Cardiac muscle cell (in vitro differentiated cells and primary cell): ENCODE results near the gene CENPX. TPM values are rescaled to one million over a fixed set of nuclear protein-coding genes. Genes with fewer than 3 reads are reported as not detected.
A peak's percentile ranks its signal among the peaks of the same experiment; 100 is the strongest.

ENCODE experiments used
- DNase-seq, 2 donors: peaks; one replicate each; pipeline versions ENCODE4 v3.0.0 to v3.0.0-alpha.2; 2010 to 2017; ENCODE audit warnings: low read depth in 1 of 2, low spot score in 1 of 2
- H3K27ac ChIP-seq: fragments of 200-600 bp; sonication (generic); 2 replicates; pipeline ENCODE4 v1.5.1; 2016
- H3K27me3 ChIP-seq: fragments of 200-600 bp; sonication (generic); 2 replicates; pipeline ENCODE4 v1.6.0; 2016; ENCODE audit warnings: control low read depth
- H3K36me3 ChIP-seq: fragments of 200-600 bp; sonication (generic); 2 replicates; pipeline ENCODE4 v1.5.1; 2016; ENCODE audit warnings: control low read depth
- H3K4me1 ChIP-seq: fragments of 200-600 bp; sonication (generic); 2 replicates; pipeline ENCODE4 v1.8.1; 2017; ENCODE audit warnings: low read depth, mild to moderate bottlenecking, mixed run types
- H3K4me3 ChIP-seq: fragments of 200-600 bp; sonication (generic); 2 replicates; pipeline ENCODE4 v1.5.1; 2016; ENCODE audit warnings: mild to moderate bottlenecking
- H3K9me3 ChIP-seq: fragments of 200-600 bp; sonication (generic); 2 replicates; pipeline ENCODE4 v1.5.1; 2017; ENCODE audit warnings: low read depth, mild to moderate bottlenecking, control low read depth
- CTCF ChIP-seq: IDR thresholded peaks from 2 replicates; pipeline ENCODE4 v1.5.1; 2012; ENCODE audit warnings: low read depth, mild to moderate bottlenecking, low read length
- polyA plus RNA-seq: library from polyadenylated mRNA; unstranded; fragments of >200 nt; fragmentation: Nextera tagmentation; extraction: Ambion mirVana; gene quantifications from 2 replicates; pipeline ENCODE4 v1.2.1, GENCODE V29; 2016
- total RNA-seq: library from RNA; depleted of rRNA; stranded (reverse); fragments of >200 nt; gene quantifications from 2 replicates; pipeline ENCODE4 v1.2.3, GENCODE V29; 2016

CENPX gene
- total and polyA plus RNA-seq, 2 experiments from 2014 or later, result 82.9 to 129 TPM

DNA sequence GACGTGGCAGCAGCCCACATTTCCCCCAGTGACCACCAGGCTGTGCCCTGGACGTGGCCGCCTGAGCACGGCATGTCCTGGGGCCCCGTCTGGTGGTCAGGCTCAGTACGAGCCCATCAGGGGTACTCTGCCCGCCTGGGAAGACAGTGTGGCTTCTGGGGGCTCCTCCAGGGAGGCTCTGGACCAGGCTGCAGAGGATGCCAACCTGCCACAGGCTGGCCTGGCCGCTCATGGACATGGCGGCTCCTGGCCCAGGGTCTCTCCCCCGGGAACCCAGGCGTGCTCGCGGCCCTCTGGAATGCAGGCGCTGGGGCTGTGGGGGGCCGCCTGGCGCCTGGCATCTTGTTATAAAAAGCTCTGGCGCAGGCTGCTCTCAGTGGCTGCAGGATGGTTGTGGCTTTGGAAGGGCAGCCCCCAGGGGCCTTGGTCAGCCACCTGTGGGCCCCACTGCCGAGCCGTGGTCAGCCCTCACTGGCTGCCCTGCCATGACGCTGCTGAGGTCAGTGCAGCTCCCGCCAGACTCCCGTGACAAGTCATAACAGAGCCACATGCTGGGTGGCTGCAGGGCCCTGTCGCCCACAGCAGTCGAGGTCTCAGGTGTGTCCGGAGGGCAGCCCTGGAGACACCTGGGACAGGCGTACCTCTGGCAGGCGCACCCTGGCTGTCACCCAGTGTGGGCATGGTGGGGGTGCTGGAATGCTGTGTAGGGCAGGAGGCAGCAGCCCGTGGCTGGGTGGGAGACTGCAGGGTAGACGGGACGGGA is 15.0 kb downstream of the CENPX start:
- no peak for TF ChIP-seq CTCF
- Histone ChIP-seq H3K27me3 (no peaks in the 10 kb centered on the region), H3K4me3 (no peak overlapping the region), H3K9me3 (no peaks in the 10 kb centered on the region), H3K27ac (no peak overlapping the region), H3K4me1 (peaks cover 6% of the 10 kb centered on the region), H3K36me3 (no peaks in the 10 kb centered on the region)
- DNase-seq, result no peak

DNA sequence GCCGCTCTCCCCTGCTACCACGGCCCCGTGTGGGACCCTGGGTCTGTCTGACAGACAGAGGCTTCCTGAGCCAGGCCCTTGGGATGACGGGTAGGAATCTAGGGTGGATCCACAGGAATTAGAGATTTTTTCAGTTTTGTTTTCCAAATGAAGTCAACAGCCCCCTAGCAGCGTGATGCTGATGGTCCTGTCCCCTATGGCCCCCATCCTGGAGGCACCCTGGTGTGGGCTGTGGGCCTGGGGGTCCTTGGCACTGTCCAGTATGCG is 15.5 kb downstream of the CENPX start:
- Histone ChIP-seq H3K4me3 (no peak overlapping the region), H3K9me3 (no peaks in the 10 kb centered on the region), H3K27me3 (no peaks in the 10 kb centered on the region), H3K36me3 (no peaks in the 10 kb centered on the region), H3K4me1 (peaks cover under 1% of the 10 kb centered on the region), H3K27ac (no peak overlapping the region)
- DNase-seq, result no peak
- no peak for TF ChIP-seq CTCF

GRCh38 chr17:82006468-82007227 is 16.0 kb downstream of the CENPX start:
- no peaks in the 10 kb centered on the region for H3K9me3 ChIP-seq
- H3K4me3 ChIP-seq, result no peak overlapping the region
- H3K4me1 ChIP-seq, result no peaks in the 10 kb centered on the region
- H3K36me3 ChIP-seq, result no peaks in the 10 kb centered on the region
- no peak overlapping the region for H3K27ac ChIP-seq
- peak in 1 of 2 donors; percentile 74 for DNase-seq
- no peaks in the 10 kb centered on the region for H3K27me3 ChIP-seq
- no peak for TF ChIP-seq CTCF

- H3K4me3 ChIP-seq, result no peak overlapping the region
- H3K9me3 ChIP-seq, result no peaks in the 10 kb centered on the region
- TF ChIP-seq CTCF, result no peak
- H3K4me1 ChIP-seq, result no peaks in the 10 kb centered on the region
- no peak overlapping the region for H3K27ac ChIP-seq
- no peaks in the 10 kb centered on the region for H3K27me3 ChIP-seq
- no peaks in the 10 kb centered on the region for H3K36me3 ChIP-seq
- no peak for DNase-seq
Measured at GRCh38 chr17:82005701-82006348, 16.9 kb downstream of the CENPX start.

GRCh38 chr17:82004517-82005455 is 17.9 kb downstream of the CENPX start:
- no peaks in the 10 kb centered on the region for H3K4me1 ChIP-seq
- no peaks in the 10 kb centered on the region for H3K27me3 ChIP-seq
- no peak for TF ChIP-seq CTCF
- no peak overlapping the region for H3K4me3 ChIP-seq
- no peak for DNase-seq
- no peaks in the 10 kb centered on the region for H3K36me3 ChIP-seq
- no peaks in the 10 kb centered on the region for H3K9me3 ChIP-seq
- H3K27ac ChIP-seq, result no peak overlapping the region
